Right lobe of liver (tissue), 6 donors: ENCODE results near the gene KRT10. TPM values are rescaled to one million over a fixed set of nuclear protein-coding genes. Genes with fewer than 3 reads are reported as not detected.

Experiments used
- ATAC-seq, 4 donors: fragments of 200-7000 bp; cut with Tn5 transposase; one replicate each; pipeline ENCODE4 v1.9.1; 2020; ENCODE audit warnings: mild to moderate bottlenecking in 4 of 4, moderate library complexity in 4 of 4
- DNase-seq, 3 donors: peaks; one replicate each; pipeline ENCODE4 v3.0.0-alpha.2; 2020
- H3K27ac ChIP-seq, 3 donors: fragments of 200-600 bp; one replicate each; pipeline ENCODE4 v1.8.0; 2022
- H3K27me3 ChIP-seq, 2 donors: fragments of 200-600 bp; one replicate each; pipeline ENCODE4 v1.8.0; 2022
- H3K36me3 ChIP-seq, 4 donors: fragments of 200-600 bp; sonication (generic) in 1 of 4; one replicate each; pipeline versions ENCODE4 v1.5.1 to v1.8.0; 2017 to 2022; ENCODE audit warnings: control low read depth in 1 of 4
- H3K4me1 ChIP-seq, 4 donors: fragments of 200-600 bp; sonication (generic) in 1 of 4; one replicate each; pipeline versions ENCODE4 v1.5.1 to v1.8.0; 2017 to 2022; ENCODE audit warnings: control low read depth in 1 of 4
- H3K4me3 ChIP-seq, 3 donors: fragments of 200-600 bp; one replicate each; pipeline ENCODE4 v1.8.0; 2022
- H3K9me3 ChIP-seq, 4 donors: fragments of 200-600 bp; sonication (generic) in 1 of 4; one replicate each; pipeline versions ENCODE4 v1.5.1 to v1.8.0; 2017 to 2022; ENCODE audit warnings: control low read depth in 1 of 4
- CTCF ChIP-seq, 4 donors: fragments of 200-600 bp in 3 of 4; fragments of 450-650 bp in 1 of 4; IDR thresholded peaks; one replicate each; pipeline versions ENCODE4 v1.5.1 to v1.8.0; 2016 to 2022; ENCODE audit warnings: antibody characterized with exemption in 4 of 4, mild to moderate bottlenecking in 2 of 4
- POLR2A ChIP-seq: fragments of 450-650 bp; IDR thresholded peaks from one replicate; pipeline ENCODE4 v1.6.1; 2017; ENCODE audit warnings: antibody characterized with exemption, mild to moderate bottlenecking
- WGBS: methylation state at CpG from one replicate; pipeline ENCODE4 v1.1.6; 2018; ENCODE audit warnings: low coverage, low lambda C conversion rate; ENCODE audit not compliant: insufficient coverage; ENCODE audit errors: missing lambda C conversion rate; 5-methylcytosine and 5-hydroxymethylcytosine counted together
- intact Hi-C, 2 donors: fragments of 100-400 bp; cut with DNase I; formaldehyde crosslinking; loops; one replicate each; pipeline versions ENCODE4 v1.11.2 to v1.14.1; 2022
- total RNA-seq, 6 experiments: library from RNA; depleted of rRNA in 2 of 6; stranded (reverse); fragments of >200 nt in 2 of 6; fragmentation: NEBNext Ultra II Directional in 3 of 6; extraction: Animal tissue kit (Norgen Biotek cat#: 25700) in 3 of 6; gene quantifications; one replicate each; pipeline versions ENCODE4 v1.1.0 to v1.2.4, GENCODE V29; 2016 to 2023
- donor health status: DM: no; HTN: yes; CAD: no.
- donor health status: DM: no; HTN: no; CAD: no.
- donor health status: DM: no; HTN: no; CAD: no.
- donor health status: DM: no; HTN: yes; CAD: no.
- donor health status: DM: no; HTN: yes; CAD: no.

KRT10 gene
- total RNA-seq, 6 experiments from 2014 or later, result 11.4 to 20.4 (median 17.4) TPM

- ATAC-seq (no peak), DNase-seq (no peak)
- H3K4me1 ChIP-seq, result peaks cover 0 to 5% (median 0%) of the 10 kb centered on the region in 4 donors
- H3K36me3 ChIP-seq, result no peaks in the 10 kb centered on the region
- no peak overlapping the region for H3K27ac ChIP-seq
- TF ChIP-seq CTCF (IDR thresholded peaks at IDR 0.05) (no peak), POLR2A (no peak)
- no peak overlapping the region for H3K4me3 ChIP-seq
- intact Hi-C loops, result loop anchor here in 1 of 2 donors (10.0 kb wide), 1 partner anchor 854 kb away; no protein-coding TSS in a partner anchor
- H3K27me3 ChIP-seq, result no peaks in the 10 kb centered on the region
- H3K9me3 ChIP-seq, result no peaks in the 10 kb centered on the region
- WGBS, result 33% methylated on average over 1 of the region's 1 CpG
Measured at GRCh38 chr17:40800381-40800780, 22.0 kb downstream of the KRT10 start.

GRCh38 chr17:40799859-40800258 lies 22.6 kb downstream of the KRT10 start, which contains the start of gene KRT28:
Gene KRT28, minus strand, starts transcription at chr17:40799959. Its CDS starts 66 bp downstream, at chr17:40799893.
- Histone ChIP-seq H3K4me1 (peaks cover 0 to 5% (median 0%) of the 10 kb centered on the region in 4 donors), H3K9me3 (no peaks in the 10 kb centered on the region), H3K4me3 (no peak within 1 kb of the TSS), H3K27ac (no peak within 1 kb of the TSS), H3K27me3 (no peaks in the 10 kb centered on the region), H3K36me3 (no peaks in the 10 kb centered on the region)
- DNase-seq, result no peak
- intact Hi-C loops, result loop anchor here in 1 of 2 donors (10.0 kb wide), 1 partner anchor 855 kb away; no protein-coding TSS in a partner anchor
- no peak for ATAC-seq
- TF ChIP-seq CTCF (IDR thresholded peaks at IDR 0.05) (no peak), POLR2A (no peak)
- WGBS, result 32% methylated on average over 3 of the region's 3 CpGs

- DNase-seq, result no peak
- no peaks in the 10 kb centered on the region for H3K4me1 ChIP-seq
- no peak overlapping the region for H3K4me3 ChIP-seq
- TF ChIP-seq CTCF (IDR thresholded peaks at IDR 0.05) (no peak), POLR2A (no peak)
- no peaks in the 10 kb centered on the region for H3K27me3 ChIP-seq
- H3K36me3 ChIP-seq, result no peaks in the 10 kb centered on the region
- H3K9me3 ChIP-seq, result no peaks in the 10 kb centered on the region
- ATAC-seq, result no peak
- H3K27ac ChIP-seq, result no peak overlapping the region
- intact Hi-C loops, result no loop called here
- WGBS, result 90% methylated on average over 11 of the region's 27 CpGs
Measured at GRCh38 chr17:40796846-40797245, 25.6 kb downstream of the KRT10 start.

GRCh38 chr17:40795019-40795667 lies 27.3 kb downstream of the KRT10 start:
- no peaks in the 10 kb centered on the region for H3K4me1 ChIP-seq
- WGBS, result 59% methylated on average over 10 of the region's 10 CpGs

More at GRCh38 chr17:40795019-40795667, 27.3 kb downstream of the KRT10 start:
- no peaks in the 10 kb centered on the region for H3K27me3 ChIP-seq
- ATAC-seq (no peak), DNase-seq (no peak)
- H3K27ac ChIP-seq, result no peak overlapping the region
- no peak overlapping the region for H3K4me3 ChIP-seq
- intact Hi-C loops, result no loop called here
- H3K36me3 ChIP-seq, result no peaks in the 10 kb centered on the region
- TF ChIP-seq CTCF (IDR thresholded peaks at IDR 0.05), result no peak
- TF ChIP-seq POLR2A, result no peak
- H3K9me3 ChIP-seq, result no peaks in the 10 kb centered on the region
